Stimulated activated naive CD8-positive, alpha-beta T cell treated with anti-CD3 and anti-CD28 coated beads, Interleukin-15, amount 100 ng/mL, for 72 hours (primary cell): Measurements from ENCODE around the gene AGBL2.
"Not testable (repeated sequence)": the region's sequence is repeated elsewhere in the genome, so short reads cannot be mapped to it uniquely, and the experiment has no call there.

Experiments used
- ATAC-seq: fragments of 150-1000 bp; cut with Tn5 transposase; 2 replicates; pipeline ENCODE4 v1.10.0; 2021; ENCODE audit warnings: mild to moderate bottlenecking, moderate library complexity
- DNase-seq, 2 donors: peaks; one replicate each; pipeline ENCODE4 v3.0.0; 2021 to 2022
- H3K27ac Mint-ChIP-seq, 2 donors: one replicate each; pipeline ENCODE4 v1.8.0; 2022; ENCODE audit warnings: mild to moderate bottlenecking in 2 of 2, mixed read lengths in 2 of 2, moderate library complexity in 2 of 2
- H3K27me3 Mint-ChIP-seq: one replicate; pipeline ENCODE4 v1.8.0; 2022; ENCODE audit warnings: mixed read lengths
- H3K4me1 Mint-ChIP-seq: one replicate; pipeline ENCODE4 v1.8.0; 2022; ENCODE audit warnings: mild to moderate bottlenecking, mixed read lengths
- H3K4me3 Mint-ChIP-seq, 2 donors: one replicate each; pipeline ENCODE4 v1.8.0; 2022; ENCODE audit warnings: mild to moderate bottlenecking in 2 of 2, mixed read lengths in 2 of 2, moderate library complexity in 1 of 2
- H3K9me3 Mint-ChIP-seq, 2 donors: one replicate each; pipeline ENCODE4 v1.8.0; 2022; ENCODE audit warnings: mixed read lengths in 2 of 2

Gene AGBL2

GRCh38 chr11:47715082-47715669, at the start of gene AGBL2:
AGBL2 (minus strand) TSS chr11:47715369; CDS start chr11:47714650, 719 bp downstream.
- Mint-ChIP-seq H3K9me3 (no peaks in the 10 kb centered on the region), H3K27me3 (no peaks in the 10 kb centered on the region), H3K4me1 (peaks cover 26% of the 10 kb centered on the region), H3K4me3 (peak within 1 kb of the TSS; percentile 91 to 96), H3K27ac (peak within 1 kb of the TSS; percentile 97 to 99)
- DNase-seq: peak; percentile 80 to 87
- peak; percentile 99 for ATAC-seq

GRCh38 chr11:47759291-47759690, 44.1 kb upstream of the AGBL2 start:
- not testable (repeated sequence) for H3K27ac Mint-ChIP-seq, H3K9me3 Mint-ChIP-seq, DNase-seq, H3K4me3 Mint-ChIP-seq, ATAC-seq, H3K4me1 Mint-ChIP-seq, H3K27me3 Mint-ChIP-seq

GRCh38 chr11:47756208-47756607, 41.0 kb upstream of the AGBL2 start:
- DNase-seq (no peak), ATAC-seq (no peak)
- H3K4me3 Mint-ChIP-seq: no peak overlapping the region
- H3K27me3 Mint-ChIP-seq: no peaks in the 10 kb centered on the region
- H3K9me3 Mint-ChIP-seq: no peaks in the 10 kb centered on the region
- H3K4me1 Mint-ChIP-seq: peaks cover 9% of the 10 kb centered on the region
- H3K27ac Mint-ChIP-seq: no peak overlapping the region

GRCh38 chr11:47750725-47751124, 35.6 kb upstream of the AGBL2 start:
- DNase-seq (no peak), ATAC-seq (no peak)
- no peaks in the 10 kb centered on the region for H3K27me3 Mint-ChIP-seq
- peak overlapping the region in 1 of 2 donors; percentile 42 for H3K27ac Mint-ChIP-seq
- H3K4me1 Mint-ChIP-seq: peaks cover 4% of the 10 kb centered on the region
- no peaks in the 10 kb centered on the region for H3K9me3 Mint-ChIP-seq
- no peak overlapping the region for H3K4me3 Mint-ChIP-seq

GRCh38 chr11:47742494-47742893, 27.3 kb upstream of the AGBL2 start:
- H3K27me3 Mint-ChIP-seq, H3K9me3 Mint-ChIP-seq, ATAC-seq, H3K4me3 Mint-ChIP-seq, DNase-seq, H3K4me1 Mint-ChIP-seq: not testable (repeated sequence)
- peak overlapping the region in 1 of 2 donors; percentile 27 for H3K27ac Mint-ChIP-seq

- DNase-seq, H3K9me3 Mint-ChIP-seq, ATAC-seq, H3K27ac Mint-ChIP-seq, H3K4me3 Mint-ChIP-seq, H3K4me1 Mint-ChIP-seq, H3K27me3 Mint-ChIP-seq: not testable (repeated sequence)
Measured at GRCh38 chr11:47737817-47738216, 22.6 kb upstream of the AGBL2 start.

- no peak for DNase-seq
- H3K27ac Mint-ChIP-seq: no peak overlapping the region
- H3K4me3 Mint-ChIP-seq: no peak overlapping the region
- peaks cover 4% of the 10 kb centered on the region for H3K4me1 Mint-ChIP-seq
- H3K9me3 Mint-ChIP-seq: no peaks in the 10 kb centered on the region
- no peaks in the 10 kb centered on the region for H3K27me3 Mint-ChIP-seq
- no peak for ATAC-seq
Measured at GRCh38 chr11:47732271-47732670, 17.1 kb upstream of the AGBL2 start.

GRCh38 chr11:47731475-47731874, 16.3 kb upstream of the AGBL2 start:
- Mint-ChIP-seq H3K27ac (no peak overlapping the region), H3K9me3 (no peaks in the 10 kb centered on the region), H3K4me1 (peaks cover 4% of the 10 kb centered on the region), H3K4me3 (no peak overlapping the region), H3K27me3 (no peaks in the 10 kb centered on the region)
- ATAC-seq (no peak), DNase-seq (no peak)

GRCh38 chr11:47726878-47727514, 11.8 kb upstream of the AGBL2 start:
- ATAC-seq (no peak), DNase-seq (no peak)
- Mint-ChIP-seq H3K27me3 (no peaks in the 10 kb centered on the region), H3K4me1 (peaks cover 4% of the 10 kb centered on the region), H3K4me3 (no peak overlapping the region), H3K9me3 (no peaks in the 10 kb centered on the region), H3K27ac (no peak overlapping the region)

GRCh38 chr11:47726118-47726442, 10.9 kb upstream of the AGBL2 start:
- DNase-seq (no peak), ATAC-seq (no peak)
- Mint-ChIP-seq H3K9me3 (no peaks in the 10 kb centered on the region), H3K4me1 (no peaks in the 10 kb centered on the region), H3K4me3 (no peak overlapping the region), H3K27ac (no peak overlapping the region), H3K27me3 (no peaks in the 10 kb centered on the region)

GRCh38 chr11:47725442-47726117, 10.4 kb upstream of the AGBL2 start:
- Mint-ChIP-seq H3K27ac (peak overlapping the region in 1 of 2 donors; percentile 69), H3K9me3 (no peaks in the 10 kb centered on the region), H3K27me3 (no peaks in the 10 kb centered on the region), H3K4me3 (no peak overlapping the region), H3K4me1 (no peaks in the 10 kb centered on the region)
- ATAC-seq (no peak), DNase-seq (no peak)

GRCh38 chr11:47724041-47724729, 9.0 kb upstream of the AGBL2 start:
- Mint-ChIP-seq H3K4me1 (no peaks in the 10 kb centered on the region), H3K27ac (no peak overlapping the region), H3K27me3 (no peaks in the 10 kb centered on the region), H3K9me3 (no peaks in the 10 kb centered on the region), H3K4me3 (no peak overlapping the region)
- no peak for DNase-seq
- ATAC-seq: no peak

- ATAC-seq (no peak), DNase-seq (no peak)
- no peaks in the 10 kb centered on the region for H3K4me1 Mint-ChIP-seq
- no peaks in the 10 kb centered on the region for H3K9me3 Mint-ChIP-seq
- peak overlapping the region in 1 of 2 donors; percentile 63 for H3K27ac Mint-ChIP-seq
- H3K27me3 Mint-ChIP-seq: no peaks in the 10 kb centered on the region
- no peak overlapping the region for H3K4me3 Mint-ChIP-seq
Measured at GRCh38 chr11:47723041-47723440, 7.9 kb upstream of the AGBL2 start.

GRCh38 chr11:47720651-47721050, 5.5 kb upstream of the AGBL2 start:
- DNase-seq (no peak), ATAC-seq (no peak)
- no peaks in the 10 kb centered on the region for H3K27me3 Mint-ChIP-seq
- no peak overlapping the region for H3K27ac Mint-ChIP-seq
- H3K4me3 Mint-ChIP-seq: no peak overlapping the region
- H3K4me1 Mint-ChIP-seq: peaks cover 1% of the 10 kb centered on the region
- no peaks in the 10 kb centered on the region for H3K9me3 Mint-ChIP-seq

- no peak overlapping the region for H3K4me3 Mint-ChIP-seq
- H3K27me3 Mint-ChIP-seq: no peaks in the 10 kb centered on the region
- no peaks in the 10 kb centered on the region for H3K9me3 Mint-ChIP-seq
- H3K27ac Mint-ChIP-seq: no peak overlapping the region
- ATAC-seq (no peak), DNase-seq (no peak)
- peaks cover 21% of the 10 kb centered on the region for H3K4me1 Mint-ChIP-seq
Measured at GRCh38 chr11:47716692-47717091, 1.5 kb upstream of the AGBL2 start.

- DNase-seq (peak; percentile 12 to 27), ATAC-seq (peak; percentile 17)
- H3K27ac Mint-ChIP-seq: peak overlapping the region; percentile 97 to 99
Measured at GRCh38 chr11:47714554-47715081, 551 bp downstream of the AGBL2 start.

More at GRCh38 chr11:47714554-47715081, 551 bp downstream of the AGBL2 start:
- Mint-ChIP-seq H3K27me3 (no peaks in the 10 kb centered on the region), H3K9me3 (no peaks in the 10 kb centered on the region), H3K4me3 (peak overlapping the region; percentile 91 to 96), H3K4me1 (peaks cover 26% of the 10 kb centered on the region)
